Keratinocyte (primary cell): Measurements from ENCODE around the gene TOR3A. TPM values are rescaled to one million over a fixed set of nuclear protein-coding genes. Genes with fewer than 3 reads are reported as not detected.

Experiments used
- DNase-seq: peaks from one replicate; pipeline ENCODE4 v3.0.0-alpha.2; 2011; ENCODE audit warnings: low read depth, missing footprints, low spot score
- FAIRE-seq: peaks from 2 replicates; lab custom pipeline; 2011; peaks lifted over from hg19 to GRCh38; lab: Jason Lieb, UNC
- H2AFZ ChIP-seq: 2 replicates; pipeline ENCODE4 v1.6.0; 2012; ENCODE audit warnings: low read length, control low read depth, inconsistent platforms; ENCODE audit not compliant: control insufficient read depth
- H3K27ac ChIP-seq: 2 replicates; pipeline ENCODE4 v1.5.1; 2011; ENCODE audit warnings: low read length; ENCODE audit not compliant: control insufficient read depth, insufficient read depth
- H3K27me3 ChIP-seq: 3 replicates; pipeline ENCODE4 v1.6.0; 2011; ENCODE audit warnings: low read length; ENCODE audit not compliant: control insufficient read depth, insufficient read depth; ENCODE audit errors: extremely low read depth
- H3K36me3 ChIP-seq, 2 experiments: 2 replicates in 1 of 2; 3 replicates in 1 of 2; pipeline ENCODE4 v1.5.1; 2011; ENCODE audit warnings: low read length in 2 of 2, mild to moderate bottlenecking in 1 of 2; ENCODE audit not compliant: control insufficient read depth in 2 of 2, insufficient read depth in 2 of 2; ENCODE audit errors: extremely low read depth in 1 of 2
- H3K4me1 ChIP-seq: 3 replicates; pipeline ENCODE4 v1.5.1; 2011; ENCODE audit warnings: low read length; ENCODE audit not compliant: control insufficient read depth, insufficient read depth; ENCODE audit errors: extremely low read depth
- H3K4me2 ChIP-seq: 3 replicates; pipeline ENCODE4 v1.6.0; 2011; ENCODE audit warnings: low read depth, low read length; ENCODE audit not compliant: control insufficient read depth, insufficient read depth; ENCODE audit errors: extremely low read depth
- H3K4me3 ChIP-seq, 3 experiments: fragments of 200-600 bp in 1 of 3; sonication (generic) in 1 of 3; 2 replicates in 2 of 3; 3 replicates in 1 of 3; pipeline ENCODE4 v1.5.1; 2011 to 2016; ENCODE audit warnings: low read length in 3 of 3, mild to moderate bottlenecking in 3 of 3, control low read depth in 2 of 3, inconsistent platforms in 1 of 3, low read depth in 1 of 3, mixed read lengths in 1 of 3, mixed run types in 1 of 3, moderate library complexity in 1 of 3; ENCODE audit not compliant: control insufficient read depth in 2 of 3, insufficient read depth in 2 of 3; ENCODE audit errors: extremely low read depth in 1 of 3
- H3K79me2 ChIP-seq: 2 replicates; pipeline ENCODE4 v1.6.0; 2012; ENCODE audit warnings: low read length; ENCODE audit not compliant: control insufficient read depth, insufficient read depth
- H3K9ac ChIP-seq: 3 replicates; pipeline ENCODE4 v1.6.0; 2011; ENCODE audit warnings: low read length; ENCODE audit not compliant: control insufficient read depth, insufficient read depth; ENCODE audit errors: extremely low read depth
- H3K9me1 ChIP-seq: 3 replicates; pipeline ENCODE4 v1.6.0; 2011; ENCODE audit warnings: low read length; ENCODE audit not compliant: control insufficient read depth, insufficient read depth; ENCODE audit errors: extremely low read depth
- H3K9me3 ChIP-seq: 2 replicates; pipeline ENCODE4 v1.5.1; 2012; ENCODE audit warnings: low read depth, low read length; ENCODE audit not compliant: control insufficient read depth
- H4K20me1 ChIP-seq: 3 replicates; pipeline ENCODE4 v1.6.0; 2011; ENCODE audit warnings: low read length; ENCODE audit not compliant: control insufficient read depth, insufficient read depth; ENCODE audit errors: extremely low read depth
- CTCF ChIP-seq, 3 experiments: IDR thresholded peaks in 1 of 3; conservative IDR thresholded peaks in 1 of 3; optimal IDR thresholded peaks in 1 of 3; 2 replicates in 2 of 3; 3 replicates in 1 of 3; pipeline versions ENCODE3 to v1.5.1; 2011; ENCODE audit warnings: low read length in 3 of 3, mild to moderate bottlenecking in 3 of 3, moderate library complexity in 2 of 3, control low read depth in 1 of 3, inconsistent platforms in 1 of 3; ENCODE audit not compliant: insufficient read depth in 2 of 3; ENCODE audit errors: extremely low read depth in 1 of 3
- EZH2 ChIP-seq: IDR thresholded peaks from one replicate; pipeline ENCODE4 v1.6.1; 2012; ENCODE audit warnings: inconsistent platforms, mild to moderate bottlenecking, low read length, moderate library complexity
- dilution Hi-C: fragments of 300-500 bp; cut with MboI; formaldehyde crosslinking; loops from one replicate; pipeline ENCODE4 v1.7.0; 2020; ENCODE audit warnings: low sequenced_read_pairs; ENCODE audit not compliant: extremely low pct_ligation_motif_present
- polyA plus RNA-seq, 5 experiments: library from polyadenylated mRNA; depleted of rRNA in 3 of 5; stranded (reverse) in 3 of 5; stranded (forward) in 1 of 5; unstranded in 1 of 5; fragments of >200 nt; gene quantifications; 1 replicate in 1 of 5; 2 replicates in 3 of 5; 3 replicates in 1 of 5; pipeline versions ENCODE4 v1.2.1 to v1.2.3, GENCODE V29; 2011 to 2012; ENCODE audit warnings: missing spikeins in 2 of 5, low read depth in 1 of 5, low replicate concordance in 1 of 5

TOR3A gene
- polyA plus RNA-seq, 1 donor (not counting 4 experiments of a cell fraction or from before 2014, with no cell fraction given) = 16.8 TPM

DNA sequence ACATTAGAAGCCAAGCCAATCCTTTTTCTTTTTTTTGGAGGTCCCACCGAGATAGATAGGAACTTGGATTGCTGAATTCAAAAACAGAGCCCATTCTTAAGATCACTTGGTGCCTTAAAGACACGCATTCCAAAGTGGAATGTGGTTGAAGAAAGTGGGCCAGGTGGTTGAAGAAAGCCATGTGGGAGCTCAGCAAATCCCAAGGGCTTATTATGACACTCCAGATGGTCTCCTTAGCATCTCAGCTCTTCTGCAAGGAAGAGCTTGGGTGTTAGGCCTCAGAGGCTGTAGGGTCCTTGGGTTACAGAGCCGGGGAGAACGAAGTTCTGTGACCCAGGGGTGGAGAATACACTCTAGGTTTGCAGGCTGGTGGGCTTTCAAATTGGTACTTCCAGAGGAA lies 13.5 kb downstream of the TOR3A start:
- TF ChIP-seq CTCF (optimal IDR thresholded peaks at IDR 0.05 in 1 of 3, IDR thresholded peaks at IDR 0.05 in 1 of 3, conservative IDR thresholded peaks at IDR 0.05 in 1 of 3; ENCODE audit: extremely low read depth in 1 of 3, insufficient read depth in 2 of 3, low read length in 3 of 3) (no peak), EZH2 (no peak)
- no peaks in the 10 kb centered on the region for H3K27me3 ChIP-seq
- DNase-seq (no peak), FAIRE-seq (no peak)
- H3K4me2 ChIP-seq = no peak overlapping the region
- H3K27ac ChIP-seq = no peak overlapping the region
- peaks cover 58 to 59% of the 10 kb centered on the region in 2 experiments for H3K36me3 ChIP-seq
- dilution Hi-C loops = no loop called here
- no peak overlapping the region for H3K4me3 ChIP-seq
- H3K4me1 ChIP-seq = no peaks in the 10 kb centered on the region
- H3K9ac ChIP-seq = no peak overlapping the region
- H2AFZ ChIP-seq = no peak overlapping the region
- no peaks in the 10 kb centered on the region for H3K9me1 ChIP-seq
- H3K79me2 ChIP-seq = peaks cover 1% of the 10 kb centered on the region
- H4K20me1 ChIP-seq = no peaks in the 10 kb centered on the region
- H3K9me3 ChIP-seq = no peaks in the 10 kb centered on the region

DNA sequence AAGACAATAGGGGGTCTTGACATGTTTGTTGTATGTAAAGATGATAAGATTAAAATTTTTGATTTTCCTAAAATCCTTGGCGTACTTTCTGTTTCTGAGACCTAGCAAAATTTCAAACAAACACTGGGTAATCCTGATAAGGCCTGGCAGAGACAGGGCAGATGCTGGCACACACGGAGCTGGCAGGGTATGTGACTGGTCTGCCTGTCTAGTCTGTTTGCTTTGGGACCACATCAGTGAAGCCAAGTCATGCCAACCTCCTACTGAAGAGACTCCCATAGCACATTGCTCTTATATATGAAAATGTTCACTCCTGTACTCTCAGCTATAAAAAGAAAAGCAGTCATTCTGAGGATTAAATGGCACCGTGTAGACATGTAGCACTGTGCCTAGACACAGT lies 14.1 kb downstream of the TOR3A start:
- Histone ChIP-seq H3K27me3 (no peaks in the 10 kb centered on the region), H4K20me1 (no peaks in the 10 kb centered on the region), H3K36me3 (peaks cover 58 to 62% of the 10 kb centered on the region in 2 experiments), H3K4me2 (no peak overlapping the region), H3K4me1 (no peaks in the 10 kb centered on the region), H3K9me1 (no peaks in the 10 kb centered on the region), H3K4me3 (no peak overlapping the region), H3K79me2 (peaks cover 1% of the 10 kb centered on the region), H3K9me3 (no peaks in the 10 kb centered on the region), H2AFZ (no peak overlapping the region), H3K27ac (no peak overlapping the region), H3K9ac (no peak overlapping the region)
- FAIRE-seq = no peak
- dilution Hi-C loops = no loop called here
- TF ChIP-seq CTCF (optimal IDR thresholded peaks at IDR 0.05 in 1 of 3, IDR thresholded peaks at IDR 0.05 in 1 of 3, conservative IDR thresholded peaks at IDR 0.05 in 1 of 3; ENCODE audit: extremely low read depth in 1 of 3, insufficient read depth in 2 of 3, low read length in 3 of 3) (no peak), EZH2 (no peak)
- DNase-seq = no peak
